Measurements from ENCODE around the gene SYNGR3.

SYNGR3 gene

GRCh38 chr16:2001456-2002355, 11.9 kb downstream of the SYNGR3 start:
- Histone ChIP-seq H3K36me3 (ENCODE audit: control insufficient read depth, insufficient read depth, low read length) (peaks cover 70% of the 10 kb centered on the region), H3K9me3 (ENCODE audit: control insufficient read depth, insufficient read depth, low read depth, low read length) (no peaks in the 10 kb centered on the region), H3K9ac (ENCODE audit: low read length) (no peak overlapping the region), H3K4me3 (ENCODE audit: low read depth, low read length) (no peak overlapping the region), H3K27ac (ENCODE audit: low read depth, low read length) (no peak overlapping the region), H3K4me1 (ENCODE audit: control insufficient read depth, insufficient read depth, low read length) (peaks cover 26% of the 10 kb centered on the region), H3K27me3 (ENCODE audit: control insufficient read depth, insufficient read depth, low read length) (no peaks in the 10 kb centered on the region)

GRCh38 chr16:2002406-2003230, 12.8 kb downstream of the SYNGR3 start:
- no peak overlapping the region for H3K27ac ChIP-seq (ENCODE audit: low read depth, low read length)
- peaks cover 31% of the 10 kb centered on the region for H3K4me1 ChIP-seq (ENCODE audit: control insufficient read depth, insufficient read depth, low read length)
- no peaks in the 10 kb centered on the region for H3K27me3 ChIP-seq (ENCODE audit: control insufficient read depth, insufficient read depth, low read length)
- no peak overlapping the region for H3K9ac ChIP-seq (ENCODE audit: low read length)
- peaks cover 65% of the 10 kb centered on the region for H3K36me3 ChIP-seq (ENCODE audit: control insufficient read depth, insufficient read depth, low read length)
- H3K4me3 ChIP-seq (ENCODE audit: low read depth, low read length) = no peak overlapping the region
- no peaks in the 10 kb centered on the region for H3K9me3 ChIP-seq (ENCODE audit: control insufficient read depth, insufficient read depth, low read depth, low read length)

GRCh38 chr16:2003231-2003826, 13.6 kb downstream of the SYNGR3 start:
- peak overlapping the region; percentile 23 for H3K9ac ChIP-seq (ENCODE audit: low read length)
- H3K9me3 ChIP-seq (ENCODE audit: control insufficient read depth, insufficient read depth, low read depth, low read length) = no peaks in the 10 kb centered on the region
- peaks cover 37% of the 10 kb centered on the region for H3K4me1 ChIP-seq (ENCODE audit: control insufficient read depth, insufficient read depth, low read length)
- H3K36me3 ChIP-seq (ENCODE audit: control insufficient read depth, insufficient read depth, low read length) = peaks cover 63% of the 10 kb centered on the region
- no peak overlapping the region for H3K4me3 ChIP-seq (ENCODE audit: low read depth, low read length)
- no peak overlapping the region for H3K27ac ChIP-seq (ENCODE audit: low read depth, low read length)
- no peaks in the 10 kb centered on the region for H3K27me3 ChIP-seq (ENCODE audit: control insufficient read depth, insufficient read depth, low read length)

- peaks cover 42% of the 10 kb centered on the region for H3K4me1 ChIP-seq (ENCODE audit: control insufficient read depth, insufficient read depth, low read length)
- H3K4me3 ChIP-seq (ENCODE audit: low read depth, low read length) = peak overlapping the region; percentile 23
- H3K27me3 ChIP-seq (ENCODE audit: control insufficient read depth, insufficient read depth, low read length) = no peaks in the 10 kb centered on the region
- peak overlapping the region; percentile 23 for H3K9ac ChIP-seq (ENCODE audit: low read length)
- H3K36me3 ChIP-seq (ENCODE audit: control insufficient read depth, insufficient read depth, low read length) = peaks cover 56% of the 10 kb centered on the region
- no peaks in the 10 kb centered on the region for H3K9me3 ChIP-seq (ENCODE audit: control insufficient read depth, insufficient read depth, low read depth, low read length)
- no peak overlapping the region for H3K27ac ChIP-seq (ENCODE audit: low read depth, low read length)
These were observed 14.3 kb downstream of the SYNGR3 start for GRCh38 chr16:2003827-2004641.

- Histone ChIP-seq H3K36me3 (ENCODE audit: control insufficient read depth, insufficient read depth, low read length) (peaks cover 47% of the 10 kb centered on the region), H3K4me1 (ENCODE audit: control insufficient read depth, insufficient read depth, low read length) (peaks cover 43% of the 10 kb centered on the region), H3K9ac (ENCODE audit: low read length) (peak overlapping the region; percentile 2), H3K27me3 (ENCODE audit: control insufficient read depth, insufficient read depth, low read length) (no peaks in the 10 kb centered on the region), H3K4me3 (ENCODE audit: low read depth, low read length) (no peak overlapping the region), H3K9me3 (ENCODE audit: control insufficient read depth, insufficient read depth, low read depth, low read length) (no peaks in the 10 kb centered on the region), H3K27ac (ENCODE audit: low read depth, low read length) (no peak overlapping the region)
These were observed 15.2 kb downstream of the SYNGR3 start for GRCh38 chr16:2004795-2005517.

- no peaks in the 10 kb centered on the region for H3K9me3 ChIP-seq (ENCODE audit: control insufficient read depth, insufficient read depth, low read depth, low read length)
- H3K27ac ChIP-seq (ENCODE audit: low read depth, low read length) = no peak overlapping the region
- no peak overlapping the region for H3K9ac ChIP-seq (ENCODE audit: low read length)
- peaks cover 50% of the 10 kb centered on the region for H3K4me1 ChIP-seq (ENCODE audit: control insufficient read depth, insufficient read depth, low read length)
- H3K36me3 ChIP-seq (ENCODE audit: control insufficient read depth, insufficient read depth, low read length) = peaks cover 41% of the 10 kb centered on the region
- H3K27me3 ChIP-seq (ENCODE audit: control insufficient read depth, insufficient read depth, low read length) = no peaks in the 10 kb centered on the region
- H3K4me3 ChIP-seq (ENCODE audit: low read depth, low read length) = no peak overlapping the region
These were observed 15.9 kb downstream of the SYNGR3 start for GRCh38 chr16:2005646-2006045.

- Histone ChIP-seq H3K36me3 (ENCODE audit: control insufficient read depth, insufficient read depth, low read length) (peaks cover 34% of the 10 kb centered on the region), H3K9ac (ENCODE audit: low read length) (no peak overlapping the region), H3K9me3 (ENCODE audit: control insufficient read depth, insufficient read depth, low read depth, low read length) (no peaks in the 10 kb centered on the region), H3K4me3 (ENCODE audit: low read depth, low read length) (no peak overlapping the region), H3K27ac (ENCODE audit: low read depth, low read length) (no peak overlapping the region), H3K4me1 (ENCODE audit: control insufficient read depth, insufficient read depth, low read length) (peaks cover 50% of the 10 kb centered on the region), H3K27me3 (ENCODE audit: control insufficient read depth, insufficient read depth, low read length) (no peaks in the 10 kb centered on the region)
These were observed 16.5 kb downstream of the SYNGR3 start for GRCh38 chr16:2006317-2006716.

GRCh38 chr16:2007081-2007836, 17.5 kb downstream of the SYNGR3 start:
- H3K9me3 ChIP-seq (ENCODE audit: control insufficient read depth, insufficient read depth, low read depth, low read length) = no peaks in the 10 kb centered on the region
- H3K27ac ChIP-seq (ENCODE audit: low read depth, low read length) = no peak overlapping the region
- H3K36me3 ChIP-seq (ENCODE audit: control insufficient read depth, insufficient read depth, low read length) = peaks cover 25% of the 10 kb centered on the region
- peaks cover 50% of the 10 kb centered on the region for H3K4me1 ChIP-seq (ENCODE audit: control insufficient read depth, insufficient read depth, low read length)
- H3K9ac ChIP-seq (ENCODE audit: low read length) = no peak overlapping the region
- no peaks in the 10 kb centered on the region for H3K27me3 ChIP-seq (ENCODE audit: control insufficient read depth, insufficient read depth, low read length)
- 0 out of 2 replicates have a peak overlapping the region, but pooled peaks have one; percentile 15 for H3K4me3 ChIP-seq (ENCODE audit: low read depth, low read length)

GRCh38 chr16:2008009-2008526, 18.3 kb downstream of the SYNGR3 start:
- Histone ChIP-seq H3K36me3 (ENCODE audit: control insufficient read depth, insufficient read depth, low read length) (peaks cover 17% of the 10 kb centered on the region), H3K27me3 (ENCODE audit: control insufficient read depth, insufficient read depth, low read length) (no peaks in the 10 kb centered on the region), H3K27ac (ENCODE audit: low read depth, low read length) (no peak overlapping the region; the same call in 1 of the 2 replicates), H3K9me3 (ENCODE audit: control insufficient read depth, insufficient read depth, low read depth, low read length) (no peaks in the 10 kb centered on the region), H3K4me3 (ENCODE audit: low read depth, low read length) (peak overlapping the region; percentile 76), H3K9ac (ENCODE audit: low read length) (no peak overlapping the region), H3K4me1 (ENCODE audit: control insufficient read depth, insufficient read depth, low read length) (peaks cover 50% of the 10 kb centered on the region)

Data from HUES6 (cell line).